Vagina (tissue), 2 donors: ENCODE measurements around the gene LINGO4. TPM values are rescaled to one million over a fixed set of nuclear protein-coding genes. Genes with fewer than 3 reads are reported as not detected.

ENCODE experiments used
- DNase-seq, 2 donors: peaks; one replicate each; pipeline ENCODE4 v3.0.0-alpha.2; 2017; ENCODE audit errors: extremely low spot score in 2 of 2
- H3K27ac ChIP-seq: fragments of 200-600 bp; sonication (generic); one replicate; pipeline ENCODE4 v1.5.1; 2019
- H3K27me3 ChIP-seq: fragments of 200-600 bp; sonication (generic); one replicate; pipeline ENCODE4 v1.5.1; 2019
- H3K36me3 ChIP-seq, 2 donors: fragments of 200-600 bp; sonication (generic); one replicate each; pipeline ENCODE4 v1.5.1; 2017 to 2019
- H3K4me1 ChIP-seq: fragments of 200-600 bp; sonication (generic); one replicate; pipeline ENCODE4 v1.5.1; 2019
- H3K4me3 ChIP-seq, 2 donors: fragments of 200-600 bp; sonication (generic); 1 replicate in 1 of 2; 2 replicates in 1 of 2; pipeline ENCODE4 v1.5.1; 2016 to 2019
- H3K9me3 ChIP-seq: fragments of 200-600 bp; sonication (generic); one replicate; pipeline ENCODE4 v1.5.1; 2019
- POLR2A ChIP-seq, 2 donors: fragments of 450-650 bp; IDR thresholded peaks; one replicate each; pipeline ENCODE4 v1.6.1; 2017; ENCODE audit warnings: antibody characterized with exemption in 2 of 2, mild to moderate bottlenecking in 2 of 2, moderate library complexity in 2 of 2
- POLR2AphosphoS5 ChIP-seq, 2 donors: sonication (generic); formaldehyde crosslinking; IDR thresholded peaks; one replicate each; pipeline ENCODE4 v1.9.0; 2017; ENCODE audit warnings: antibody characterized with exemption in 2 of 2, mild to moderate bottlenecking in 2 of 2, low read depth in 1 of 2; ENCODE audit not compliant: insufficient read depth in 1 of 2
- intact Hi-C: fragments of 100-400 bp; cut with DNase I; formaldehyde crosslinking; loops from one replicate; pipeline ENCODE4 v1.15.1; 2023
- total RNA-seq: library from RNA; depleted of rRNA; stranded (reverse); fragments of >200 nt; gene quantifications from one replicate; pipeline ENCODE4 v1.2.3, GENCODE V29; 2016
- TF ChIP-seq, protein P1 (sequence below), 3 experiments: fragments of 450-650 bp in 2 of 3; fragments of 200-600 bp in 1 of 3; sonication (generic) in 1 of 3; IDR thresholded peaks; one replicate each; pipeline ENCODE4 v1.5.1; 2017 to 2019; ENCODE audit warnings: antibody characterized with exemption in 3 of 3, mild to moderate bottlenecking in 2 of 3, moderate library complexity in 2 of 3

LINGO4 gene
- total RNA-seq, 1 donor from 2014 or later = 0.98 TPM

DNA sequence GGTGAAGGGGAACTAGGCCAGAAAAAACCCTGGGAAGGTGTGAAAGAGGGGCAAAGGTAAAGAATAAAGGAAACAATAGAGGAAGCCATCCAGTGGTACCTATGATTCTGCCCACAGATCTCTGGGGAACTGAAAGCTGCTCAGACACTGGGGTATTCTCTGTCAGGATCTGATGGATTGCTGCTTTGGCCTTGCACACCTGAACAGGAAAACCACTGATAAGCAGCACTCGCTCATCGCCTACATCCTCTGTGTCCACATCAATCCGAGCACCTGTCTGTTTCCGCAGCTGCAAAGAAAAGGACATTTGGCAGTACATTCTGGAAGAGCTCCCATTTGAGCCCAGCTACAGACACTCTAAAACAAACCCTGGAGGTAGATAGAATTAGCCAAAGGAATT, 25.4 kb downstream of the LINGO4 start:
- no peak for DNase-seq
- H3K9me3 ChIP-seq = no peaks in the 10 kb centered on the region
- intact Hi-C loops = no loop called here
- H3K4me1 ChIP-seq = no peaks in the 10 kb centered on the region
- H3K36me3 ChIP-seq = peaks cover 0 to 8% of the 10 kb centered on the region in 2 donors
- H3K27ac ChIP-seq = no peak overlapping the region
- no peak overlapping the region for H3K4me3 ChIP-seq
- TF ChIP-seq POLR2AphosphoS5 (IDR thresholded peaks at IDR 0.05; ENCODE audit: insufficient read depth in 1 of 2, low read depth in 1 of 2) = no peak
- TF ChIP-seq POLR2A (IDR thresholded peaks at IDR 0.05) = no peak
- no peaks in the 10 kb centered on the region for H3K27me3 ChIP-seq

GRCh38 chr1:151777317-151777716, 27.9 kb downstream of the LINGO4 start:
- Histone ChIP-seq H3K4me3 (no peak overlapping the region), H3K9me3 (no peaks in the 10 kb centered on the region), H3K27me3 (no peaks in the 10 kb centered on the region), H3K4me1 (no peaks in the 10 kb centered on the region), H3K36me3 (peaks cover 0 to 8% of the 10 kb centered on the region in 2 donors), H3K27ac (no peak overlapping the region)
- TF ChIP-seq POLR2A (IDR thresholded peaks at IDR 0.05) (no peak), POLR2AphosphoS5 (IDR thresholded peaks at IDR 0.05; ENCODE audit: insufficient read depth in 1 of 2, low read depth in 1 of 2) (no peak)
- TF ChIP-seq, protein P1, sequence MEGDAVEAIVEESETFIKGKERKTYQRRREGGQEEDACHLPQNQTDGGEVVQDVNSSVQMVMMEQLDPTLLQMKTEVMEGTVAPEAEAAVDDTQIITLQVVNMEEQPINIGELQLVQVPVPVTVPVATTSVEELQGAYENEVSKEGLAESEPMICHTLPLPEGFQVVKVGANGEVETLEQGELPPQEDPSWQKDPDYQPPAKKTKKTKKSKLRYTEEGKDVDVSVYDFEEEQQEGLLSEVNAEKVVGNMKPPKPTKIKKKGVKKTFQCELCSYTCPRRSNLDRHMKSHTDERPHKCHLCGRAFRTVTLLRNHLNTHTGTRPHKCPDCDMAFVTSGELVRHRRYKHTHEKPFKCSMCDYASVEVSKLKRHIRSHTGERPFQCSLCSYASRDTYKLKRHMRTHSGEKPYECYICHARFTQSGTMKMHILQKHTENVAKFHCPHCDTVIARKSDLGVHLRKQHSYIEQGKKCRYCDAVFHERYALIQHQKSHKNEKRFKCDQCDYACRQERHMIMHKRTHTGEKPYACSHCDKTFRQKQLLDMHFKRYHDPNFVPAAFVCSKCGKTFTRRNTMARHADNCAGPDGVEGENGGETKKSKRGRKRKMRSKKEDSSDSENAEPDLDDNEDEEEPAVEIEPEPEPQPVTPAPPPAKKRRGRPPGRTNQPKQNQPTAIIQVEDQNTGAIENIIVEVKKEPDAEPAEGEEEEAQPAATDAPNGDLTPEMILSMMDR (IDR thresholded peaks at IDR 0.05) = no peak
- intact Hi-C loops = no loop called here
- DNase-seq = no peak

- Histone ChIP-seq H3K4me3 (no peak overlapping the region), H3K27ac (no peak overlapping the region), H3K36me3 (peaks cover 0 to 8% of the 10 kb centered on the region in 2 donors), H3K9me3 (no peaks in the 10 kb centered on the region), H3K4me1 (no peaks in the 10 kb centered on the region), H3K27me3 (no peaks in the 10 kb centered on the region)
- DNase-seq = no peak
- TF ChIP-seq, protein P1 (IDR thresholded peaks at IDR 0.05) = no peak
- TF ChIP-seq POLR2A (IDR thresholded peaks at IDR 0.05) (no peak), POLR2AphosphoS5 (IDR thresholded peaks at IDR 0.05; ENCODE audit: insufficient read depth in 1 of 2, low read depth in 1 of 2) (no peak)
- intact Hi-C loops = no loop called here
Observed at GRCh38 chr1:151776665-151777062, 28.6 kb downstream of the LINGO4 start.

GRCh38 chr1:151775894-151776664, 29.1 kb downstream of the LINGO4 start:
- intact Hi-C loops = no loop called here
- Histone ChIP-seq H3K4me3 (no peak overlapping the region), H3K36me3 (peaks cover 0 to 8% of the 10 kb centered on the region in 2 donors), H3K4me1 (no peaks in the 10 kb centered on the region), H3K27ac (no peak overlapping the region), H3K9me3 (no peaks in the 10 kb centered on the region), H3K27me3 (no peaks in the 10 kb centered on the region)
- no peak for DNase-seq
- TF ChIP-seq POLR2AphosphoS5 (IDR thresholded peaks at IDR 0.05; ENCODE audit: insufficient read depth in 1 of 2, low read depth in 1 of 2) (no peak), POLR2A (IDR thresholded peaks at IDR 0.05) (no peak)
- TF ChIP-seq, protein P1 (IDR thresholded peaks at IDR 0.05) = no peak

DNA sequence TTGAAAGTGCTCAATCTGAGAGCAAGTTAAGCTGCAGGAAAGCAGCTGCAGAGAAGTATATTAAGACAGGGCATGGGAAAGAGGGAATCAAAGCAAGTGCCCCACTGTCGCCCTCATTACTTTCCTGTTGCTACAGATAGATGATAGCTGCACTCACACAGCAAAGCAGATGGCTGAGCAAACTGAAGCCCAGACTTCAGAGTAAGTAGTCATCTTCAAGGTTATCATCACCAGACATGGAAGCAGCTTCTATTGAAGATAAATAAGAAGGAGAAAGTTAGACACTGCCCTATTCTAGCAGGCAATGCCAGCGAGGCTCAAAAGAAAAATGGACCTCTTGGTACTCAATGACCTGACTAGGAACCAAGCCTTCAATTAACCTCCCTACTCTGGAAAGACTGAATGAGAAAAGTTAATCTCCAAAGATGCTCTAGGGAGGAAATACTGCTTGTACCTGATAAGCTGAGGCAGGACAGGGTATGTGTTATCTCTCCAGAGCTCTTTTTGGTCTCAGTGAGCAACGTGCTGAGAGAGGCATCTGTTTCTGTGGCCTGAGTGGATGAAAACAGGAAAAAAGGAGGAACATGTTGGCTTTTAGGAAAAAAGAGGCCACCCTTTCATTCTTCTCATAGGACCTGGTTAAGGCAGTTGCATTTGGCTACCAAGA, 30.8 kb downstream of the LINGO4 start:
- H3K36me3 ChIP-seq = peaks cover 0 to 8% of the 10 kb centered on the region in 2 donors
- intact Hi-C loops = no loop called here

More for the DNA sequence above, 30.8 kb downstream of the LINGO4 start:
- no peak overlapping the region for H3K4me3 ChIP-seq
- no peak for DNase-seq
- H3K27me3 ChIP-seq = no peaks in the 10 kb centered on the region
- TF ChIP-seq POLR2A (IDR thresholded peaks at IDR 0.05) (no peak), POLR2AphosphoS5 (IDR thresholded peaks at IDR 0.05; ENCODE audit: insufficient read depth in 1 of 2, low read depth in 1 of 2) (no peak)
- TF ChIP-seq, protein P1 (IDR thresholded peaks at IDR 0.05) = no peak
- no peaks in the 10 kb centered on the region for H3K4me1 ChIP-seq
- H3K9me3 ChIP-seq = no peaks in the 10 kb centered on the region
- no peak overlapping the region for H3K27ac ChIP-seq
